OCI-M1 (cell line): ENCODE results near the gene TENT4A.

Experiments used
- DNase-seq: peaks from one replicate; lab custom pipeline; 2025; lab: John Stamatoyannopoulos, UW

Gene TENT4A

DNA sequence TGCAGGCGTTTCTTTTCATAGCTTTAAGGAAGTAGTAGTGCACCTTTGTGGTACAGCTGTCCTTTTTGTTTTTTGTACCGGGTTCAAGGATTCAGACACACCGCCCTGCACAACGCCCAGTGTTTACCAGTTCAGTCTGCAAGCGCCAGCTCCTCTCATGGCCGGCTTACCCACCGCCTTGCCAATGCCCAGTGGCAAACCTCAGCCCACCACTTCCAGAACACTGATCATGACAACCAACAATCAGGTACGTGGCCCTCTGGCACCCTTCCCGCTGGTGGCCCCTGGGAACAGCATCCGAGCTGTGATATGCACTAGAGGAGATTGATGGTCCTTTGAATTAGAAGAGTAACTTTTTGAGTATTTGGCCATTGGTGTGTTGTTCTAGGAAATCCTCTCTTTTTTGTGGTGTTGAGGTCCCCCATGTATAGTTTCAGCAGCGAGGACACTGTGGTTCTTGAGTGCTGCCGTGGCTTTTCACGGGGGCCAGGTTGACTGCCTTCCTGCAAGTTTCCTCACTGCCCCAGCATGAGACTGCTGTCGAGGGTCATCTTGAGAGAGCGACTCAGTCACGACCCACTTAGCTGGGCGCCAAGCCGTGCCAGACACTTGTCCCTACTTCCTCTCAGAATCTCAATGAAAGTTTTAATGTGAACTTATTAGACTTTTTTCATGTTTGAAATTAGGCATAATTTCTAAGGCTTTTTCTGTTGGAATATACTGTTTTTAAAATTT is 37.9 kb downstream of the TENT4A start:
- DNase-seq = no peak

DNA sequence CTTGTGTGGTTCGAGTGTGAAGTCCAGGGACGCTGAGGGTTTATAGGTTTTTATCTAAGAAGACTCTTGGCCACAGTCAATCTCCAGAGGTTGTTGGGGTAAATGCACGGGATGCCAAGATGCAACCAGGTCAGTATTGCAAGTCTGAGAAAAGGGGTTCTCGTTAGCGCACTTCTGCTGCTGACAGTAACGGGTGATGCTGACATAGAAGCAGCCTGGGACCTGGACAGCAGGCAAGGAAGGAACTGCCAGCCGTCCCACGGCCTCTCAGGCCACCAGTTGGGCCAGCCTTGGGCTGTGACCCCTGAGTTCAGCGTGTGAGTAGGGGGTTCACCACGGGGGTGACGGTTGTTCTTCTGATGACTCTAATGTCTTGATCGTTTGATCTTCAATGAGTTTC is 39.0 kb downstream of the TENT4A start:
- DNase-seq = no peak

GRCh38 chr5:6752782-6753181 is 39.5 kb downstream of the TENT4A start:
- no peak for DNase-seq

- no peak for DNase-seq
Observed at GRCh38 chr5:6753851-6754250, 40.6 kb downstream of the TENT4A start.

GRCh38 chr5:6754766-6755165 is 41.5 kb downstream of the TENT4A start:
- no peak for DNase-seq

DNA sequence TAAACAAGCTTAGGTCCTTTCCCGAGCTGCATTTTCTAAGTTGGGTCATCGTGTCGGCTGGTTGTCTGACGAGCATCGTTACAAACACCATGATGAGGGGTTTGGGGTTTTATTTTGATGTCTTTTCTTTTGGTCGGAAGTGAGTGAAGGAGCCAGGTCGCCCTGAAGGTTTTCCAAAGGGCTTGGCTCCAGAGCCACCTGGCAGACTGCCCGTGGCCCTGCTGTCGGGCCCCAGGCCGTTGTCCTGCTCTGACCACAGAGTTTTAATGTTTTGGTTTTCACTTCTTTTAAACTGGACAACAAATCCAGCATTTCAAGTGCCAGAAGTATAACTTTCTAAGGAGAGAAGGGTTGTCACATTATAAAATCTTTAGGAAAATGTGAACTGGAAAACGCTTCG is 42.3 kb downstream of the TENT4A start:
- no peak for DNase-seq

GRCh38 chr5:6755941-6756340 is 42.7 kb downstream of the TENT4A start:
- no peak for DNase-seq

DNA sequence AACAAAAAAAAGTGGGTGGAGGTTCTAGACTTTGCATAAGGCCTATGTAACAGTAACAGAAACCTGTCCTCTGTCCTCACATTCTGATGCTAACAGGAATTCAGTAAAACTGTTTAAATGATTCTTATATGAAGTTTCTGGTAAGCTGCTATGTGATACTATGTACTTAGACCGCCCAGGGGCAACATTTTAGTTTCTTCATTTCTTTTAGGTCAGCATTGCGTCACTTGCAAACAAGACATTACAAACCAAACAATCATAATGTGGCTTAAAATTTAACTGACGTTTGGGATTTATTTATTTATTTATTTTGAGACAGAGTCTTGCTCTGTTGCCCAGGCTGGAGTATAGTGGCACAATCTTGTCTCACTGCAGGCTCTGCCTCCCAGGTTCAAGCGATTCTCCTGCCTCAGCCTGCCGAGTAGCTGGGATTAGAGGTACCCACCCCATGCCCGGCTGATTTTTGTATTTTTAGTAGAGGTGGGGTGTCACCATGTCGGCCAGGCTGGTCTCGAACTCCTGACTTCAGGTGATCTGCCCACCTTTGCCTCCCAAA is 44.3 kb downstream of the TENT4A start:
- no peak for DNase-seq

GRCh38 chr5:6758236-6758635 is 45.0 kb downstream of the TENT4A start:
- no peak for DNase-seq

DNA sequence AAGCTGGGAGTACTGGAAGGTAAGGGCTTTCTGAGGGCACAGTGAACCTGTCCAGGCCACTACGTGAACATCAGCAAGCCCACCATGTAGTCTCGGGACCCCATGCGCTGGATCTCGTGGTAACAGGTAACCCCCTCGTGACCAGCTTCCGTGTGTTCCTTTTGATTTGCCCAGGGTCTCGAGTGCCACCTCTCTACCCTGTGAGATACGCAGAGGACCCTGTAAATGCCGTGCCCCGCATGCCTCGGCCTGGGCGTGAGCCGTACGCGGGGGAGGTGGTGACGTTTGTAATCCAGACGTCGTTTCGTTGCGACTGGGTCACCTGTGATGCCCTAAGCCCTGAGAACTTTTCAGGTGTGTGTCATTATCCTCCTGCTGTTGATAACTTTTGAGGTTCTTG is 45.5 kb downstream of the TENT4A start:
- no peak for DNase-seq

- no peak for DNase-seq
Observed at GRCh38 chr5:6759401-6759800, 46.2 kb downstream of the TENT4A start.

DNA sequence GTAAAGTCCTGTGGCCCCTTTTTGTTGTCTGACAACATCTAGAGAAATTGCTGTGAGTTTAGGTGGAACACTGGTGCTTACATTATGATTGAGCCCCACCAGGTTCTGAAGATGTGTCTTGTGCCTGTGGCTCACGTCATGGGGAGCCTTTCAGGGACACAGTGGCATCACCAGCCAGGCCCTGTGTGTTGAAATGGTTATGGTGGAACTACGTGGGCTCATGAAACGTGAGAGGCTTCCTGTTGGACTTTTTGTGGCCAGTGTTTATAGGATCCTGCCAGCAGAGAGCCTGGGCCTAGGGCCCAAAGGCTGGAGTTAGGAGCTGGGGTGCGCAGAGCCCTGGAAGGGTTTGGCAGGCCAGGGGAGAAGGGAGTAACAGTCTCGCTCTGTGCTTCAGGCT is 46.8 kb downstream of the TENT4A start:
- no peak for DNase-seq

GRCh38 chr5:6760686-6761085 is 47.5 kb downstream of the TENT4A start:
- DNase-seq = no peak

GRCh38 chr5:6761333-6761732 is 48.1 kb downstream of the TENT4A start:
- no peak for DNase-seq

GRCh38 chr5:6762116-6762515 is 48.9 kb downstream of the TENT4A start:
- DNase-seq = no peak

DNA sequence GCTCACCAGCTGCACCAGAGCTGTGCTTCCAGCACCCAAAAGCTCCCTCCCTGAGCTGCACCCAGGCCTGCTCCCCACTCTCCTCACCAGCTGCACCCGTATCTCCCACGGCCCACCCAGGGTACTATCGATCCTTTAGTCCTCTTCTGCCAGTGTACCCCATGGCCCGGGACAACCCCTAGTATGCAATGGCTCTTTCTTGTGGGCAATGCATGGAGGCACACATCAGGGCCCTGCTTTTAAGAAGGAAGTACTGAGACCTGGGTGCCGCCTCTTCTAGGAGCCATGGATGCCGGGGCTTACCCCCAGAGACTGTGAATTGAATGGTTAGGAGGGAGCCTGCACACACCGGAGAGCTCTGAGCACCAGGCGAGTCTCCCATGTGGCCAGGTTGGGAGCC is 49.5 kb downstream of the TENT4A start:
- DNase-seq = no peak

GRCh38 chr5:6763191-6763590 is 50.0 kb downstream of the TENT4A start:
- DNase-seq = no peak

DNA sequence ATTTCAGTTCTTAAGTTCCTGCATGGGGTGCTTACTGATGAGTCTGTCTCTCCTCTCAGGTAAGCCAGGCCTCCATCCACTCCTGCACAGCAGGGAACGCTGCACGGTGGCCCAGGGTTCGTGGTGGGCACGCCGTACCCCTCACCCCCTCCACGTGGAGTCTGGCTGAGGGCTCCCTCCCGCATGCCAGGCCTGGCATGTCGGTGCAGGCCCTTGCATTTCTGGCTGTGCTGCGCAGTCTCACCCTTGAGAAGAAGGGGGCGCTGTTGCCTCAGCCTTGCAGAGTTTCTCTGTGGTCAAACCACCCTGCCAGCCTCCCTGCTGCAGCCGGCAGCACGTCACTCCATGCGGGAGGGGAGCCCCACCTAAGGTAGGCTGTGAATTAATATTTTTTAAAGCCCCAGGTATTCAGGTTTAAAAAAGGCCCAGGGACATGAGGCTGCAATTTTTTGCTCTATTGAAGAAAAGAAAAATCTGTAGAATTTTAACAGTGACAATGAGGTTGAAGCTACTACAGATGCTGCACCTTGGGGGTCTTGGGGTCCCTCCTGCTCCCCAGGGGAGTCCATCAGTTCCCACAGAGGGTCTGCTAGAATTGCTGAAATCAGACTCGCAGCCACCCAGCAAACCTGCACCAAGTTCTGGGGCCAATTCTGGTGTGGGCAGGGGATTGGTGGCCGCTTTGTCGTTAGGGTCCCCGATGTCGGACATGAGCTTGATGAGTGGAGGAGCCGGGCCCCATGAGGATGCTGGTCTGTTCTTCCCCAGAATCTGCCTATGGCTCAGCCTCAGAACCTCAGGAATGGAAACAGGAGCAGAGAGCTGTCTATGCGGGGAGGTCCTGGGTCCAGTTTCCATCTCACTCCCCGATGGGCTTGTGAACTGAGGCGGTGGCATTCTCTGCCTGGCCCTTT is 52.6 kb downstream of the TENT4A start:
- peak; percentile 85 for DNase-seq

GRCh38 chr5:6766604-6767093 is 53.4 kb downstream of the TENT4A start:
- DNase-seq = no peak

DNA sequence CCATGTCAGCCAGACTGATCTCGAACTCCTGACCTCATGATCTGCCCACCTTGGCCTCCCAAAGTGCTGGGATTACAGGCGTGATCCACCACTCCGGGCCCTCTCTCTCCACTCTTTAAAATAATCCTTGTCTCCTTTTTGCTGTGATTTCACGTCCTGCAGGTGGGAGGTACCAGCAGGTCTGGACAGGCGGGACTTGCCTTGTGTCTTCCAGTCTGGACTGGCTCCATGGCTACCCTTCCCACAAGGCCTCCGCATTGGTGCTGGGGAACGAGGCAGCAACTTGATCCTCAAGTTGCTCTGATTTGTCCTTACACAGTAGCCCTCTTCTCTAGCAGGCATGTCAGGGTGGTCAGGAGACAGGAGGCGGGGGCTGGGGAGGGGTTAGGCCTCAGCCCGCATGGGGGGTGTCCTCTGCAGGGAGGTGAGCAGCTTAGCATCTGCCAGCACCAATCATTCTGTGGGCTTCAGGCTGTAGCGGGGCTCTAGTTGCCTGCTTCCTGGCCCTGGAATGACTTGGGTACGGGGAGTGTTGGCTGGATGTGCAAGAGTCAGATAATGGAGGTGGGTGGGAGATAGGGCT is 54.3 kb downstream of the TENT4A start:
- no peak for DNase-seq

DNA sequence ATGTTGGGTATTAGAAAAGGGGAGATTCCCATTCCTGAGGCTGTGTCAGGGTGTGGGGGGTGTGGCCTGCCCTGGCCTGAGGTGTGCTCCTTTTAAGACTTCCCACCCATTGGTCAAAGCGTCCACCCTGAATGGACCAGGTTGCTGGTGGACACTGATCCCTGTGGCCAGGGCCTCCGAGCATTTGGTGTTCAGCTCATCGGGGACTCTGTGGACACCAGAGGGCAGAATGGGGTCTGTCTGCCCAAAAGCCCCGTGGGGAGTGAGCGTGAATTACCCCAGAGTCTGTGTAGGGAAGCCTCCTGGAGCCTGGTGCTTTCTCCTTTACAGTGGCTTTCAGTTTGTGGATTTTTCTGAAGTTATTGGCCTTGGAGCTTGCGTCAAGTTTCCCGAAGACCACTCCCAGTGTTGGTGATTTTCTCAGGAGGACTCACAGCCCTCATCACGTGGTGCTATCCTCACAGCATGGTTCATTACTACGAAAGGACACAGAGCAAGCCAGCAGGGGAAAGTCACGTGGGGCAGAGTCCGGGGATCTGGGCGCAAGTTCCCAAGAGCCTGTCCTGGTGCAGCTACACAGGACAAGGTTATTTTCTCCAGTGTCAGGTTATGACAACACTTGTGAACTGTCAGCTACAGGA is 55.5 kb downstream of the TENT4A start:
- DNase-seq = no peak
